HG03342 (cell line): ENCODE results near the gene EIF5.
A peak's percentile ranks its signal among the peaks of the same experiment; 100 is the strongest.
"Not testable (repeated sequence)": the region's sequence is repeated elsewhere in the genome, so short reads cannot be mapped to it uniquely, and the experiment has no call there.

Experiments used
- ATAC-seq: cut with Tn5 transposase; IDR thresholded peaks from one replicate; pipeline ENCODE4 v1.9.1; 2021; ENCODE audit warnings: mild to moderate bottlenecking, moderate library complexity; ENCODE audit not compliant: unreplicated experiment

Gene EIF5

DNA sequence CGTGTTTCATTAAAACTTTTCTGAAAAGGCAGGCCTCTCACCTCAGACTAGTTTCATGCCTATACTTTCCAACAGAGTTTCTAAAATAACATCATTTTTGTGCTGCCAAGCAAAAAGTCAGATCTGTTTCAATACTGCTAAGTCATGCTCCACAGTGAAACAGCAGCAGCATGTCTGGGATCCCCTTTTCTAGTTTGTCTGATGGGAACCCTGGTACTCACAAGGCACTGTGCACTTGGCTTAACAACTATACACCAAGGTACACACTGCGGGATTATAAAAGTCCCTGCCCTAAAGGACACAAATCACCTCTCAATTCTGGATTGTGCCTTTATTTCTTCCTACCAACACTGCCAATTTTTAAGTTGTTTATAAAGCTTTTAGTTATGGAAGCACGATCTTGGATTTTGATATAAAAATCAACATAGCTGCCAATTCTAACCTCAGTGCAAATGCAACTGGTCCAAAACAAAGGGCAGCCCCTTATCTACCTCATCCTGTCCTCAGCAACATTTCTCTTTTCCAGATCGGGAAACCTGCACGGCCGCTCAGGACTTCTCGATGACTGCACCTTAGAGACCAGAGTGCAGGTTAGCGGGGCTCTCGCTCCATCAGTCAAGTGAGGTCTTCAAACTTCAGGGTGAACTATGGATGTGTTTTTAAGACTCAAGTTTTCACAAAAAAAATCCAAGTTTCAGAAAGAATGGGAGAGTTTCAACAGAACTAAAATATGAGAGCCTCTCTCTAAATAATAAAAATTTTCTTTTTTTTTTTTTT is 1.7 kb upstream of the EIF5 start:
- ATAC-seq: no peak

- ATAC-seq: peak; percentile 23
Observed at GRCh38 chr14:103334644-103335622, 896 bp downstream of the EIF5 start.

DNA sequence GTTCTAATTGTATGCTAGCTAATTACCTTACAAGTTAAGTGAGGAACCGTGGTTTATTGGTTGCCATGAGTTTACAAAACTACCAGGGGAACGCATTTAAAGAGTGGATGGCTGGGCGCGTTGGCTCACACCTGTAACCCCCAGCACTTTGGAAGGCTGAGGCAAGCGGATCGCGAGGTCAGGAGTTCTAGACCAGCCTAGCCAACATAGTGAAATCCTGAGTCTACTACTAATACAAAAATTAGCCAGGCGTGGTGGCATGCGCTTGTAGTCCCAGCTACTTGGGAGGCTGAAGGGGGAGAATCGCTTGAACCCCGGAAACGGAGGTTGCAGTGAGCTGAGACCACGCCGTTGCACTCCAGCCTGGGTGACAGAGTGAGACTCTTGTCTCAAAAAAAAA is 2.2 kb downstream of the EIF5 start:
- no peak for ATAC-seq

GRCh38 chr14:103337794-103338193 is 3.8 kb downstream of the EIF5 start:
- ATAC-seq: no peak

- ATAC-seq: no peak
Observed at GRCh38 chr14:103339561-103339960, 5.5 kb downstream of the EIF5 start.

DNA sequence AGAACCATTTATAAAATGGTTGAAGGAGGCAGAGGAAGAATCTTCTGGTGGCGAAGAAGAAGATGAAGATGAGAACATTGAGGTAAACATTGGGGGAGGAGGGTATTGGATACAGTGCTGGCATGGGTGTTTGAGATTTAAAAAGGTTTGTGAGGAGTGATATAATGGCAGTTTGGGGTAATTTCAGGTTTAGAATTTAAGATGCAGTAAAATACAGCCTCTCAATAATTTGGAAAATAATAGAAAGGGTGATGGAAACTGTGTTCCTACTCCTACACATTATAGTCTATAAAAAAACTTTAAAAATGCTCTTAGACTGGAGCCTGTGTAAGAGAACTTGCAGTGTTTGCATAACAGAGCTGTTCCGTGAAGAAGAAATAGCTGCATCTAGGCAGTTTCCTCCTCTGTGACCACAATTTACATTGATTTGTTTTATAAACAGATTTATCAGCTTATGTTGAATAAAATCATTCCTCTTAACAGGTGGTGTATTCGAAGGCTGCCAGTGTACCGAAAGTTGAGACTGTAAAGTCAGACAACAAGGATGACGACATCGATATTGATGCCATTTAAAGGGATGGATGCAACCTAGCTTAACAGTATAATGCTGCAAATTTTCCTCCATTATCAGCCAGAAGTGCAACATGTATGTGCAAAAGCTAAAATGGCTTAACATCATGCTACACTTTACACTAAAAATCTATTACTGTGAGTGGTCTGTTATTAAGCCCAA is 6.6 kb downstream of the EIF5 start:
- ATAC-seq: no peak

- ATAC-seq: no peak
Observed at GRCh38 chr14:103341250-103342129, 7.5 kb downstream of the EIF5 start.

DNA sequence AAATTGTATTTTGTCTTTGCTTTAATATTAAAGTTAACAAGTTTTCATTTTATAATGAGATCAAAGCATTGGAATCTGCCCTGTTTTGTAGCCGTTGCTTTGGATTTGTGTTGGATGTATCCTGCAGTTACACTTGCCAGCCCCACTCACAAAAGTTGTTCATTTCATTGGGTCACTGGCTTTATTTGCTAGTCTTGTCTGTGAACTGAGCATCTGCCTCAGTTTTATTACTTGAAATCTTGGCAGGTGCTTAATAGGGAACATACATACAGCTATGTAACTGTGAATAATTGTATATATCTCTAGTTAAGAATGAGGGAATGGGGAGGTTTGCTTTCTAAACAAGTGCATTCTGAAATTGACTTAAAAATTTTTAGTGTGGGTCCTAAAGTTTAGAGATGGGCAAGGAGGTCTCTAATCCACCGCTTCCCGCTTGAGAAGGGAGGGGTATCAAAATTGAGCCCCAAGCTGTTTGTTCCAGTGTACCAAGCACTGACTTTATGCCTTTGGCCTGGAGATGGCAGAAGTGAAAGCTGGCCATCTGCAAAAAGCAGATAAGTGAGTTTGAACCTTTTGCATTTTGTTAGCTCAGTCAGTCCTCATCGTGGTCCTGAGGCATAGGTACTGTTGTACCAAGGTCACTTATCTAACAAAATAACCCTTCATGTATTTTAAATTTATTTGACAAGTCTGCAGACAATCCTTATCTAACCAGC is 9.3 kb downstream of the EIF5 start:
- no peak for ATAC-seq

DNA sequence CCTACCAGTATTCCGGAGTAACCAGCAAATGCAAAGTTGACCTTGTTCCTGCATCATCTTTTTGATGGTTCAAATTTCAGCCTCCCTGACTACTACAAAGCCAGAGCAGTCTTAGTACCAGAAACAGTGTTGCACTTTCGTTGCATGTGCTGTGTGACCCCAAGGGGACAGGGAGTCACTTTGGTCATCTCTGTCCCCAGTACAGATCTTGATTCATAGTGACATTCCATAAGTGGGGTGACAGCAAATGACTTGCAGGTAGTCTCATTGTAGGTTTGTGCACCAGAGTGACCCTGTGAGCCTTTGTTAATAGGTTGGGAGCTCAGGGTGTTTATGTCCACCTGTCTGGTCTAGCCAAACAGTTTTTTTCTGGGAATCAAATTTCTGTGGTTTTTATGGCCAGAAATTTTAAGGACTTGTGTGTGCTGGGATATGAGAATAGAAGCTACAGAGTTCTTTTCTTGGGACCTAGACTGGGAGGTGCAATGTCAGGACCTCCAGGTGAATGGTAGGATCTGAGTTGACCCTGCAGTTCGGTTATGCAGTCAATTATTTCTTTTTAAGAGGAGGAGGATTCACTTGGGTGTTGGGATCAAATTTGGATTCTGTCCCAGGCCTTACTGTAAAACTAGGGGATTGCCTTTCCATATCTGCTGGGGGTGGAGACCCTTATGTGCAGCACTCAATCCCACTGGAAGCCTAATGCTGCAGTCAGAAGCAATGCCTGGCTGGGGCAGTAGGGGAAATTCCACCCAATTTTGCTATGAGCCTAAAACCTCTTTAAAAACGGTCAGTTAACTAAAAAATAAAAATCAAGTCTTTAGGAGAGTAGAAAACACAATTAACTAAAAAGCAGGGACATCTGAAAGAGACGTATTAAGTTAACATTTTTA is 10.1 kb downstream of the EIF5 start:
- ATAC-seq: no peak

DNA sequence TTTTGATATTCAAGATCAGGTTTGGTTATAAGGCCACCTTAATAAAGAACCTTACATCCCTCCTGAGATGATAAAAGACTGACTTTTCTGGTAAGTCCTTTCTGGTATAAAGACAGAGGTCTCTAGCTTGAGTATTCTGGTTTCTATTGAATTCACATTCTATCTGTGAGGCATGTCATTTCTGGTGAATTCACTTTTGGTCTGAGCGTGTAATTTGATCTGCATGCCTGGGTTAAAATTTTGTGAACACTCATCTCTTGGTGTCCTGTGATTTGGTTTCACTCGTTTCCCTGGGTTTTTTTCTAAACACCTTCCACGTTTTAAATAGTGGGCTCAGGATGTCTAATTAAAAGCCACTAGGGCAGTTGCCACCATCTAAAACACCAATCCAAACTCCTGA is 12.2 kb downstream of the EIF5 start:
- ATAC-seq: no peak

- no peak for ATAC-seq
Observed at GRCh38 chr14:103347091-103347815, 13.2 kb downstream of the EIF5 start.

- ATAC-seq: no peak
Observed at GRCh38 chr14:103348154-103348553, 14.1 kb downstream of the EIF5 start.

- no peak for ATAC-seq
Observed at GRCh38 chr14:103349982-103350381, 15.9 kb downstream of the EIF5 start.

GRCh38 chr14:103353362-103353761 is 19.3 kb downstream of the EIF5 start:
- ATAC-seq: no peak

DNA sequence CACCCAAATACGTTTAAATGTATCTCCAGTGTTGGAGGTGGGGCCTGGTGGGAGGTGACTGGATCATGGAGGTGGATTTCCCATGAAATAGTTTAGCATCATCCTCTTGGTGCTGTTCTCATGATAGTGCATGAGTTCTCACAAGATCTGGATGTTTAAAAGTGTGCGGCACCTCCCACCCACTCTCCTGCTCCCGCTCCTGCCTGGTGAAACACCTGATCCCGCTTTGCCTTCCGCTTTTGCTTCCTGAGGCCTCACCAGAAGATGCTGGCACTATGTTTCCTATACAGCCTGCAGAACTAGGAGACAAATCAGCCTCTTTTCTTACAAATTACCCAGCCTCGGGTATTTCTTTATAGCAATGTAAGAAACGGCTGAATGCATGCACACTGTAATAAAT is 20.1 kb downstream of the EIF5 start:
- no peak for ATAC-seq

GRCh38 chr14:103356024-103356682 is 22.1 kb downstream of the EIF5 start:
- ATAC-seq: no peak

DNA sequence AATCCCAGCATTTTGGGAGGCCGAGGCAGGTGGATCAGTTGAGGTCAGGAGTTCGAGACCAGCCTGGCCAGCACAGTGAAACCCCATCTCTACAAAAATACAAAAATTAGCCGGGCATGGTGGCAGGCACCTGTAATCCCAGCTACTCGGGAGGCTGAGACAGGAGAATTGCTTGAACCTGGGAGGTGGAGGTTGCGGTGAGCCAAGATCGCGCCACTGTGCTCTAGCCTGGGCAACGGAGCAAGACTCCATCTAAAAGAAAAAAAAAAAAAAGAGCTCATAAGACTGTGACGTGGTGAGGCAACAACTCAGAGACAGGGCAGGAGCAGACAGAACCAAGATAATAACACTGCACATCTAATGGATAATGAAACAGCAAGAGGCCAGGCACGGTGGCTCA is 23.5 kb downstream of the EIF5 start:
- ATAC-seq: not testable (repeated sequence)
